ENCODE results near the gene FBXO48. TPM values are rescaled to one million over a fixed set of nuclear protein-coding genes. Genes with fewer than 3 reads are reported as not detected.

The FBXO48 gene
- total and polyA plus RNA-seq, 2 of the 4 experiments (the other 2 are of a cell fraction): 0.18 to 0.43 TPM

- Histone ChIP-seq H3K18ac (ENCODE audit: low read depth, low read length) (no peak overlapping the region), H2AFZ (replicated peaks; ENCODE audit: low read length, poor library complexity) (no peak overlapping the region), H3K9me1 (ENCODE audit: insufficient read depth, low read length) (0 out of 2 replicates have a peak, but pooled peaks cover 2% of the 10 kb centered on the region), H3K4me2 (ENCODE audit: low read depth, low read length) (no peak overlapping the region), H2BK20ac (ENCODE audit: low read depth, low read length) (no peak overlapping the region), H2BK15ac (ENCODE audit: low read depth, low read length) (no peak overlapping the region), H2BK120ac (ENCODE audit: low read depth, low read length) (no peak overlapping the region), H2AK5ac (ENCODE audit: low read depth, low read length) (no peak overlapping the region), H3K23ac (ENCODE audit: low read depth, low read length) (no peak overlapping the region), H4K91ac (ENCODE audit: insufficient read depth, low read depth, low read length) (no peak overlapping the region), H3K36me3 (ENCODE audit: control insufficient read depth, insufficient read depth, low read length) (no peaks in the 10 kb centered on the region), H2BK5ac (ENCODE audit: low read depth, low read length, poor library complexity, severe bottlenecking) (no peak overlapping the region), H3K4ac (ENCODE audit: low read depth, low read length) (no peak overlapping the region), H4K8ac (ENCODE audit: low read depth in 2 of 2, low read length in 2 of 2) (no peak overlapping the region), H3K9me3 (ENCODE audit: control insufficient read depth, insufficient read depth, low read length) (no peaks in the 10 kb centered on the region), H3K27ac (ENCODE audit: insufficient read depth, low read length) (no peak overlapping the region), H3K14ac (replicated peaks; ENCODE audit: low read depth, low read length) (no peak overlapping the region), H4K20me1 (ENCODE audit: insufficient read depth, low read length) (no peaks in the 10 kb centered on the region), H3K4me1 (ENCODE audit: control insufficient read depth, insufficient read depth, low read length) (peaks cover 3% of the 10 kb centered on the region; the same call in 1 of the 2 replicates), H3K9ac (ENCODE audit: low read depth, low read length) (no peak overlapping the region), H2AK9ac (replicated peaks; ENCODE audit: low read depth, low read length, poor library complexity) (no peak overlapping the region), H3K56ac (ENCODE audit: extremely low read depth, insufficient read depth, low read length) (no peak overlapping the region), H4K5ac (ENCODE audit: low read depth, low read length) (no peak overlapping the region), H3K79me1 (ENCODE audit: low read depth in 1 of 2, low read length in 2 of 2) (peaks cover 5 to 13% of the 10 kb centered on the region in 2 experiments), H3K27me3 (ENCODE audit: control insufficient read depth, insufficient read depth, low read length) (no peaks in the 10 kb centered on the region), H3K4me3 (ENCODE audit: insufficient read depth, low read depth, low read length) (no peak overlapping the region)
- no CpG with 5 or more reads among the region's 7 CpGs for WGBS, 2 experiments (ENCODE audit: extremely low coverage in 2 of 2, insufficient read length in 1 of 2)
- TF ChIP-seq ELK1 (IDR thresholded peaks at IDR 0.05; ENCODE audit: borderline replicate concordance, low read depth, low read length) (no peak), USF2 (IDR thresholded peaks at IDR 0.05; ENCODE audit: low read depth, low read length) (no peak), MAFK (IDR thresholded peaks at IDR 0.05; ENCODE audit: low read depth, low read length) (no peak), FOS (IDR thresholded peaks at IDR 0.05; ENCODE audit: low read depth, low read length) (no peak), RCOR1 (IDR thresholded peaks at IDR 0.05; ENCODE audit: insufficient replicate concordance, low read length) (no peak), RFX5 (IDR thresholded peaks at IDR 0.05; ENCODE audit: low read depth, low read length) (no peak), NFE2L2 (IDR thresholded peaks at IDR 0.05; ENCODE audit: low read depth, low read length) (no peak), SMC3 (IDR thresholded peaks at IDR 0.05; ENCODE audit: low read depth, low read length) (no peak), BHLHE40 (IDR thresholded peaks at IDR 0.05; ENCODE audit: low read depth, low read length) (no peak), POLR2A (IDR thresholded peaks at IDR 0.05; ENCODE audit: low read depth, low read length) (no peak), CHD1 (IDR thresholded peaks at IDR 0.05; ENCODE audit: low read depth, low read length) (no peak), CEBPB (IDR thresholded peaks at IDR 0.05; ENCODE audit: low read depth, low read length) (no peak), MXI1 (IDR thresholded peaks at IDR 0.05; ENCODE audit: borderline replicate concordance, low read depth, low read length) (no peak), CTCF (conservative IDR thresholded peaks at IDR 0.05; ENCODE audit: low read depth, low read length) (no peak), RAD21 (IDR thresholded peaks at IDR 0.05; ENCODE audit: low read length) (no peak)
- ATAC-seq (ENCODE audit: low read depth): no peak
- DNase-seq: peak; percentile 33
- in situ Hi-C loops (cut with MboI; ENCODE audit: low sequenced_read_pairs) (loop anchor here (10.0 kb wide), 1 partner anchor 460 kb away; no protein-coding TSS in a partner anchor), intact Hi-C loops (cut with micrococcal nuclease) (loop anchor here (5.0 to 10.0 kb wide), 3 partner anchors 550 to 1362 kb away; partner anchors contain the start of genes ANTXR1 and GMCL1), dilution Hi-C loops (cut with HindIII; ENCODE audit: low sequenced_read_pairs, unreplicated experiment) (no loop called here)
- POLR2A ChIA-PET (ENCODE audit: unreplicated experiment): no interaction called here
- BruUV-seq (replicated peaks): no TSS peak
- CTCF ChIA-PET: interaction anchor here (0.6 to 2.5 kb wide), 6 partner anchors 46 to 460 kb away, joined by 3 to 12 read pairs (median 3); no protein-coding TSS in a partner anchor
Observed at GRCh38 chr2:68465081-68465916, 1.8 kb downstream of the FBXO48 start.

All from IMR-90 (cell line).